Kidney (tissue), 22 donors: ENCODE measurements around the gene LGALS1. TPM values are rescaled to one million over a fixed set of nuclear protein-coding genes. Genes with fewer than 3 reads are reported as not detected.

Source experiments
- DNase-seq, 5 donors: peaks; one replicate each; pipeline ENCODE4 v3.0.0-alpha.2; 2013 to 2020
- FAIRE-seq: peaks from 2 replicates; lab custom pipeline; 2012; peaks lifted over from hg19 to GRCh38; lab: Jason Lieb, UNC
- H3K27ac ChIP-seq, 2 donors: one replicate each; pipeline ENCODE4 v1.7.0; 2013; ENCODE audit warnings: low read depth in 2 of 2, low read length in 2 of 2, inconsistent platforms in 1 of 2
- H3K27me3 ChIP-seq: one replicate; pipeline ENCODE4 v1.7.1; 2013; ENCODE audit warnings: low read length, inconsistent platforms; ENCODE audit not compliant: control insufficient read depth, insufficient read depth
- H3K36me3 ChIP-seq, 3 donors: one replicate each; pipeline versions ENCODE4 v1.7.0 to v1.7.1; 2013; ENCODE audit warnings: low read length in 3 of 3, control low read depth in 1 of 3, inconsistent platforms in 1 of 3; ENCODE audit not compliant: insufficient read depth in 3 of 3, control insufficient read depth in 2 of 3
- H3K4me1 ChIP-seq, 3 donors: one replicate each; pipeline versions ENCODE4 v1.7.0 to v1.7.1; 2013; ENCODE audit warnings: low read length in 3 of 3, inconsistent platforms in 1 of 3, low read depth in 1 of 3; ENCODE audit not compliant: control insufficient read depth in 2 of 3, insufficient read depth in 2 of 3
- H3K4me3 ChIP-seq, 3 donors: one replicate each; pipeline versions ENCODE4 v1.7.0 to v1.8.1; 2013; ENCODE audit warnings: low read length in 3 of 3, control low read depth in 1 of 3, inconsistent platforms in 1 of 3
- H3K9ac ChIP-seq, 3 donors: one replicate each; pipeline versions ENCODE4 v1.7.0 to v1.7.1; 2013; ENCODE audit warnings: low read length in 3 of 3, control low read depth in 1 of 3, inconsistent platforms in 1 of 3
- H3K9me3 ChIP-seq, 3 donors: one replicate each; pipeline versions ENCODE4 v1.7.0 to v1.7.1; 2013; ENCODE audit warnings: low read length in 3 of 3, control low read depth in 1 of 3, inconsistent platforms in 1 of 3; ENCODE audit not compliant: control insufficient read depth in 2 of 3, insufficient read depth in 1 of 3
- CTCF ChIP-seq: IDR thresholded peaks from 3 replicates; pipeline ENCODE4 v1.5.1; 2012; ENCODE audit warnings: mild to moderate bottlenecking, moderate library complexity, borderline replicate concordance; ENCODE audit not compliant: insufficient read depth; ENCODE audit errors: extremely low read depth
- intact Hi-C: fragments of 100-400 bp; cut with DNase I; formaldehyde crosslinking; loops from one replicate; pipeline ENCODE4 v1.11.1; 2022
- long read RNA-seq, 10 donors: library from polyadenylated mRNA in 1 of 10; unstranded in 1 of 10; transcript quantifications; one replicate each; pipeline ENCODE4 v2.0.0 and lab custom pipeline, GENCODE V29; 2021 to 2026
- polyA plus RNA-seq: library from polyadenylated mRNA; stranded (reverse); fragments of 350-450 nt; fragmentation: Illumina TruSeq; extraction: RNeasy Lipid Tissue Mini Kit (QIAGEN cat#74804); gene quantifications from one replicate; pipeline ENCODE4 v1.2.3, GENCODE V29; 2014; ENCODE audit warnings: low read depth, low replicate concordance; ENCODE audit not compliant: insufficient read depth
- total RNA-seq: library from RNA; stranded (reverse); fragmentation: NEBNext Ultra II Directional; extraction: Animal tissue kit (Norgen Biotek cat#: 25700); gene quantifications from one replicate; pipeline ENCODE4 v1.2.1, GENCODE V29; 2021
- donor health status: control.
- donor health status: control.
- donor health status: control.
- donor health status: control.
- donor health status: control.
- donor health status: DM: yes; HTN: yes; CAD: no.
- donor health status: Normal renal cell carcinoma (clear cell type).

LGALS1 gene
- 227 TPM for total RNA-seq
- polyA plus RNA-seq: 496 TPM
- long read RNA-seq, donor 1, transcript LGALS1-201 (4 exons, 560 nt): major isoform, 174 of 247 reads
- long read RNA-seq, donor 1, partial matches to known transcripts: 57 of 247 reads
- long read RNA-seq, donor 1, other reads (novel, unspliced or antisense): 14 of 247 reads
- long read RNA-seq, donor 2, transcript LGALS1-201 (4 exons, 560 nt): major isoform, 212 of 257 reads
- long read RNA-seq, donor 2, partial matches to known transcripts: 30 of 257 reads
- long read RNA-seq, donor 2, other reads (novel, unspliced or antisense): 11 of 257 reads
- long read RNA-seq, donor 3, transcript LGALS1-201 (4 exons, 560 nt): major isoform, 291 of 344 reads
- long read RNA-seq, donor 3, partial matches to known transcripts: 42 of 344 reads
- long read RNA-seq, donor 3, other reads (novel, unspliced or antisense): 9 of 344 reads
- long read RNA-seq, donor 4, transcript LGALS1-201 (4 exons, 560 nt): major isoform, 136 of 146 reads
- long read RNA-seq, donor 4, partial matches to known transcripts: 10 of 146 reads
- long read RNA-seq, donor 4, other reads (novel, unspliced or antisense): 0 of 146 reads
- long read RNA-seq, donor 5, transcript LGALS1-201 (4 exons, 560 nt): major isoform, 13 of 13 reads
- long read RNA-seq, donor 5, partial matches to known transcripts: 0 of 13 reads
- long read RNA-seq, donor 5, other reads (novel, unspliced or antisense): 0 of 13 reads
- long read RNA-seq, donor 6, transcript LGALS1-201 (4 exons, 560 nt): major isoform, 719 of 940 reads
- long read RNA-seq, donor 6, transcript LGALS1-204 (2 exons, 303 nt): minor isoform, 6 of 940 reads
- long read RNA-seq, donor 6, partial matches to known transcripts: 164 of 940 reads
- long read RNA-seq, donor 6, other reads (novel, unspliced or antisense): 50 of 940 reads
- long read RNA-seq, donor 7, transcript LGALS1-201 (4 exons, 560 nt): major isoform, 52 of 76 reads
- long read RNA-seq, donor 7, partial matches to known transcripts: 17 of 76 reads
- long read RNA-seq, donor 7, other reads (novel, unspliced or antisense): 7 of 76 reads
- long read RNA-seq, donor 8, transcript LGALS1-201 (4 exons, 560 nt): major isoform, 422 of 544 reads
- long read RNA-seq, donor 8, partial matches to known transcripts: 89 of 544 reads
- long read RNA-seq, donor 8, other reads (novel, unspliced or antisense): 31 of 544 reads
- long read RNA-seq, donor 9, transcript LGALS1-201 (4 exons, 560 nt): major isoform, 168 of 216 reads
- long read RNA-seq, donor 9, partial matches to known transcripts: 38 of 216 reads
- long read RNA-seq, donor 9, other reads (novel, unspliced or antisense): 9 of 216 reads
- long read RNA-seq, donor 10, transcript LGALS1-201 (4 exons, 560 nt): major isoform, 220 of 295 reads
- long read RNA-seq, donor 10, partial matches to known transcripts: 62 of 295 reads
- long read RNA-seq, donor 10, other reads (novel, unspliced or antisense): 12 of 295 reads

- H3K9me3 ChIP-seq: no peaks in the 10 kb centered on the region
- H3K36me3 ChIP-seq: no peaks in the 10 kb centered on the region
- FAIRE-seq (no peak), DNase-seq (peak; percentile 77 to 99 (median 90))
- intact Hi-C loops: no loop called here
- TF ChIP-seq CTCF: no peak
- no peaks in the 10 kb centered on the region for H3K27me3 ChIP-seq
- H3K4me3 ChIP-seq: peak within 1 kb of the TSS; percentile 28 to 75 (median 64)
- peak within 1 kb of the TSS; percentile 93 to 97 for H3K27ac ChIP-seq
- peak within 1 kb of the TSS; percentile 47 to 84 (median 51) for H3K9ac ChIP-seq
- peaks cover 0 to 10% (median 0%) of the 10 kb centered on the region in 3 donors for H3K4me1 ChIP-seq
These were observed at the start of gene LGALS1 for GRCh38 chr22:37674951-37675929. LGALS1 (plus strand) TSS chr22:37675636; CDS start chr22:37675703, 67 bp downstream.

GRCh38 chr22:37625737-37626136 lies 49.7 kb upstream of the LGALS1 start:
- Histone ChIP-seq H3K9ac (no peak overlapping the region), H3K9me3 (no peaks in the 10 kb centered on the region), H3K4me3 (no peak overlapping the region), H3K27me3 (no peaks in the 10 kb centered on the region), H3K4me1 (peaks cover 0 to 2% (median 0%) of the 10 kb centered on the region in 3 donors), H3K27ac (peak overlapping the region in 1 of 2 donors; percentile 55), H3K36me3 (peaks cover 0 to 6% (median 2%) of the 10 kb centered on the region in 3 donors)
- intact Hi-C loops: no loop called here
- no peak for DNase-seq
- no peak for TF ChIP-seq CTCF
- FAIRE-seq: no peak
